ENCODE data around the gene C1QTNF8.

Gene C1QTNF8

DNA sequence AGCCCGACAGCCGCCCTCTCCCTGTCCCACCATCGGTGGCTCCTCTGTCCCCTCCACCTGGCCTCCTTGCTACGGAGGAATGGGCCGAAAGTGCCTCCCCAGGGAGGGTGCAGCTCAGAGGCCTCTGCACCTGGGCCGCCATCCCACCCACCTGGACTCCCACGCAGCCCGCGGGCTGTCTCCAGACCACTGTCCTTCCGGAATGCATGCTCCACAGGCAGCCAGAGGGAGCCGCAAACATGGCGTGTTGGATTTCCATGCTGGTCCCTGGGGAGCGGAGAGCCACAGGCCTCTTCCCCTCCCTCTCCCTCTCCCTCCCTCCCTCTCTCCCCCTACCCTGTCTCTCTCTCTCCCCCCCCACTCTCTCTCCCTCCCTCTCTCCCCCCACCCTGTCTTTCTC lies 20.5 kb downstream of the C1QTNF8 start:
- DNase-seq, result no peak

DNA sequence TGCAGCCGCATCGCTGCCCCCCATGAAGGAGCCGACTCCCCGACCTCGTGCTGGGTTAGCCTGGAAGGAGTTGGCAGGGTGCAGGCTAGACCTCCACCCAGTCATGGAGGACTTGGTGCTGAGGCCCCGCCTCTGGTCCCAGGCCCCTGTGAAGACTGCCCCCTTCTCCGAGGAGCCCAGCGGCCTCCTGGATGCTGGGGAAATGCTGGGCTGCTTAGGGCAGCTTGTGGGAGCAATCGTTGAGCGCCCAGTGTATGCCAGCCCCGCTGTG lies 21.7 kb downstream of the C1QTNF8 start:
- DNase-seq, result no peak

DNA sequence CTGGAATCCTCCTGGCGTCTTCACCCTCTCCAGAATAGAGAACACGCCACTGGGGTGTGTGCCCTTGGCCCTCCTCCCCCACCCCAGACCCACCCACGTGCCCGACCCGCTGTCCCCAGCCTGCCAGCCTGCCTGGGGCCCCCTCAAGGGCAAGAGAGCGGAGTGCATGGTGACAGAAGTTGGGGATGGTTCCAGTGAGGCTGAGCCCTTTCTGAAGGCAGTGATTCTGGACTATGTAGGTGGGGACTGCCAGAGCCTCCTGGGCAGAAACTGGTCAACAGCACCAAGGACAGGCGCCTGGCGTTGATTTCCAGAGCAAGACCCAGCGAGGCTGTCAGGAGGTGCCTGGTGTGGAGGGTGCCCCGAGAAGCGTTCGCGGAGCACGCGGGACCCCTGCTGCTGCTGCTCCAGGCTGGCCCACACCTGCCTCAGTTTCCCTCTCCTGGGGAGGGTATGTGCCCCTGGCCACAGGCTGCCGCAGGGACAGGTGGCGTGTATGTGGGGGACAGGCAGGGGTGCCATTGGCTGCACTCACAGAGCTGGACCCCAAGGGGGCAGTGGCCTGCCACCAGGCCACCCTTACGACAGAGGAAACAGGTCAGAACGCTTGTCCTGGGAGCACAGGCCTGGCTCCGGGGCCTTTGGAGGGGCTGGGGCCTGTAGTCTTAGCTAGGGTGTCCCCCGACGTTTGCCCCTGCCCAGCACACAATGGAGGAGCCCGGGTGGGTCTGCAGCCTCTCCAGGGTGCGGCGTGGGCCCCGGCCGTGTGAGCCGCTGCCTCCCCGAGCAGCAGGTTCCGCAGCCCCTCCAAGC lies 22.3 kb downstream of the C1QTNF8 start:
- DNase-seq, result no peak

DNA sequence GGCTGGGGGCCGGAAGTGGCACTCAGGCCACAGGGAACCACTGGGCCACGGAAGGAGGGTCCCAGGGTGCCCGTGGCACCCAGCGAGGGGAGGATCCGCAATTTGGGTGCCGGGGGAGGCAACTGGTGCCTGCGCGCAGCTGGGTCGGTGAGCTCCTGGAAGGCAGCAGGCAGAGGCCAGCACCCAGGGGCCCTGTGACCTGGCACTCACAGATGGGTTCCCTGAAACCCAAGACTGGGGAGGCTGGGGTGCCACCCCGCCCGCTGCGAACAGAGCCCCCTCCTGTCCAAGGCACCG lies 22.8 kb downstream of the C1QTNF8 start:
- no peak for DNase-seq

DNA sequence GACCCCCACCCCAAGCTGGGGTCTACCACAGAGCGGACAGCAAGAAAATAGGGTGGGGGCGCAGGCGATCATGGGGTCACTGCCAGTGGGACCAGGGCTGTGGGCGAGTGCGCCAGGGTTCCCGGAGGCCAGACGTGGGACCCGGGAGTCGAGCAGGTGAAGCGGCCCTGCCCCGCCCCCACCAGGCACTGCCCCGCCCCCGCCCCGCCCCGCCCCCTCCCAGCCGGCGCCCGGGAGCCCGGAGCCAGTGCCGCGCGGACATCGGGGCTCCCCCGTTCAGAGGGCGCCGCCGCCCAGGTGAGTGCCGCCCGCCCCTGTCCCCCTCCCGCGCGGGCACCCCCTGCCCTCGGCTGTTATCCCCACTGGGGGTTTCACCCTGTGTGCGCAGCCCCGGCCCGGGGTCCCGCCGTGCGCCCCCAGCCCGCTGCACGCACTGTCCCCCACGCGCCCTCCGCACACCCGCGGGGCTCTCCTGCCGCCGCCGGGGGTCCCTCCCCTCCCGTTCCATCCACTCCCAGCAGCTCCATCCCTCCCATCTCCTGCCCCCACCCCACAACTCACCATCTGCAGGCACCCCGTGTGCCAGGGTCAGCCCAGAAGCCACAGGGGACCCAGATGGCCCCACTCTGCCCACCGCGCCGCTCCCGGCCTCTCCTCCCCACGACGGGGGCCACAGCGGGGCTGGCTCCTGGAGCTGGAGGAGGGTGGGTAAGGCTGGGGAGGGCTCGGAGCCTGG lies 23.4 kb downstream of the C1QTNF8 start, which contains the start of gene SSTR5:
SSTR5 (plus strand) TSS at position 222 of the 736 bp plus-strand sequence. CDS start 6,122 bp downstream, outside the sequence.
- no peak for DNase-seq

DNA sequence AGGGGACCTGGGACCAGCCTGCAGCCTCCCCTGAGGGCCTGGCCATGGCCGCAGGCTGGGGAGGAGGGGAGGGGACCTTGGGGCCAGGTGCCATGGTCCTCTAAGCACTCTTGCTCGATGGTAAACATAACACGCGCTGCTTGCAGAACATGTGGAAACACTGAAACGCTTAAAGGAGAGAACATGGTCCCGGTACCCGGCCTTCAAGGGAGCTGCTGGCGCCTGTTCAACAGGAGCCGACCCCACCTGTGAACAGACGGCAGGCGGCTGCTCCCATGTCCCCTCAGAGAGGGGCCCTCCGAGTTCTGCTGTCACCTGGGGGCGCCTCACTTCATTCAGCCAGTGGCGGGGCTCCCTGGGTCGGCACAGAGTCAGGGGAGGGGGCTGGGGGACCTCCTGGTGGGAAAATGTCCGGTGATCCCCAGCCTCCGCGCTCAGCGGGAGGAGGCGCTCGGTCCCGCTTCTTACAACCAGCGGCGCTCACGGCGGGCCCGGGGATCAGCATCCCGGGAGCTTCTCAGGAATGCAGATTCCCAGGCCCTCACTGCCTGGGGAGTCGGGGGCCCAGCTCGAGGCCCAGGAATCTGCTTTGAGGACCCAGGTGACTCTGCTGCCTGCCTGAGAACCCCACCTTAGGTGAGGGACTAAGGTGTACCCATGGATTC lies 24.4 kb downstream of the C1QTNF8 start:
- DNase-seq, result no peak

DNA sequence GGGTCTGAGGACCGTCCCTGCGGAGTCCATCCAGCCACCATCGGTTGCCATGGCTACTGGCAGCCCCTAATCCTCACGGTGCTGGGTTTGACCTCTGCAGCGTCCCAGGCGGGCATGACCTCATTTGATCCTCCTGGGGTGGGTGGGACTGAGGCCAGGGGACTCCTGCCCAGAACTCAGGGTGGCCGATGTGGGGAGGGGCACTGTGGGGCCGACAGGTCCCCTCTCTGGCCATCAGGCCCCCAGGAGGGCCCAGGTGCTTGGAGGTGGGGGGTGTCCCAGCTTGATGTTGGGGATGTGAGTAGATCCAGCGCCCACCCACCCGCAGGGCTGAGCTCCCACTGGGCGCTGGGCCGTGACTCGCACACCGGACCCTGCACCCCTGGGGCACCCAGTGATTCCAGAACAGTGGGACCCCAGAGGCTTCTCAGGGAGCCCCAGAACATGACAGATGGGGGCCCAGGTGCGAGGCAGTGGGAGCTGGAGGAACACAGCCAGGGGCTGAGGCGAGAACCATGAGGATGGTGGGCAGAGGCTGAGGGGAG lies 25.1 kb downstream of the C1QTNF8 start:
- no peak for DNase-seq

DNA sequence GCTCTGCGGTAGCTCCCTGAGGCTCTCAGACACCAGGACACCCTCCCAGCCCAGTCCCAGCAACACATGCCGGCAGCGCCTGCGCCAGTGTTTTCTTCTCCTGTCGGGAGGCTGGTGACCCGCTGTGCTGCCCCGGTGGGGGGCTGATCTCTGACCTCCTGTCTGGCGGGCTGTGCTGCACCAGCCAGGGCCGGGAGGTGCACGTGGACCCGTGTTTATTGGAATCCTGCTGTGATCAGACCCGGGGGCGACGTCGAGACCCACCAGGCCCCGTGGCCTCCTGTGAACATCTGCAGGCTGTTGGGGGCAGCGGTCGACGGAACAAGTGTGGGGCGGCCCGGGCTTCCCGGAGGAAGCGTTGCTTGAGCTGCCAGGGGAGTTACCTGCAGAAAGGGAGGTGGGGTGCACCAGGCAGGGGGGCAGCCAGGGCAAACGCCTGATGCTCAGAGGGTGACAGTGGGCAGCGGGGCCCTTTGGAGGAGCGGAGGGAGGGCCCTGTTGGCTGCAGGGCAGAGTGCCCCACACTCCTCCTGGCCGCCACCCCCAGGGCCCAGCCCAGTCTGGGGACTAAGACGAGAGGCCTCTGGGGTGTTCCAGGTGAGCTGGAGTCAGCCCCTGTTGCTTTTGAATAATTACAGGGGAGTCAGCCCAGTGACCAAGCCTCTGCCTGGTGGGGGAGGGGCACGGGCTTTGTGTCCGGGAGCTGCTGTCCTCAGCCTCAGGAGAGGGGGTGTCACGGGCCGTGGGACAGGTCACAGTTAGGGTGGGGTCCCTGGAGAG lies 25.8 kb downstream of the C1QTNF8 start:
- DNase-seq, result no peak

DNA sequence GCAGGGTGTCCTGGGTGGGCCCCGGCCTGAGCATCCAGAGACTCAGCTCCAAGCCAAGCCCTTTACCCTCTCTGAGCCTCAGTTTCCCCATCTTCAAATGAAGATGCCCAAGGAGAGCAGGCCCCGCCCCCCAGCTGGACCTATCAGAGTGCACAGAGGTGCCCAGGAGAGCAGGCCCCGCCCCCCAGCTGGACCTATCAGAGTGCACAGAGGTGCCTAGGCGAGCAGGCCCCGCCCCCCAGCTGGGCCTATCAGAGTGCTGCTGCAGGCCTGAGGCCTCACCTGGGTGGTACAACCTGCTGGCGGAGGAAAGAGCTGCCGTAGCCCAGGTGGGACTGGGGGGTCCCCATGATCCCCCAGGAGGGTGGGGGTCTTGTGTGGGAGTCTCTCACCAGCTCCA lies 26.9 kb downstream of the C1QTNF8 start:
- no peak for DNase-seq

DNA sequence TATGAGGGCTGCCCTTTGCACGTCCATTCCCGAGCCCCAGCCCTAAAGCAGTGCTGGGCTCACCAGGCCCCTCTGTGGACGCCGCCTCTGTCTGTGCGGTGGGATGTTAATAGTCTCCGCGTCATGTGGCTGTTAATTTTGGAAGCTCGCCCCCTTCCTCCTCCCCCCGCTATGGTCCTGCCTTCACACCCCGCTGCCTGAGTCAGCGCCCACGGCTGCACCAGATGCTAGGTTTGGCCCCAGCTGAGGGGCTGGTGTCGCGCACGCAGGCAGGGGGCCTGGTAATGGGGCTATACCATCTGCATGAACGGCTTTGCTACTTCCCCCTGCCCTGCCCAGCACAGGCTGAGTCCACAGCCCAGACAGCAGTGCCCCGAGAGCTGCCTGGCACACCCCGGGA lies 27.6 kb downstream of the C1QTNF8 start:
- DNase-seq, result no peak

DNA sequence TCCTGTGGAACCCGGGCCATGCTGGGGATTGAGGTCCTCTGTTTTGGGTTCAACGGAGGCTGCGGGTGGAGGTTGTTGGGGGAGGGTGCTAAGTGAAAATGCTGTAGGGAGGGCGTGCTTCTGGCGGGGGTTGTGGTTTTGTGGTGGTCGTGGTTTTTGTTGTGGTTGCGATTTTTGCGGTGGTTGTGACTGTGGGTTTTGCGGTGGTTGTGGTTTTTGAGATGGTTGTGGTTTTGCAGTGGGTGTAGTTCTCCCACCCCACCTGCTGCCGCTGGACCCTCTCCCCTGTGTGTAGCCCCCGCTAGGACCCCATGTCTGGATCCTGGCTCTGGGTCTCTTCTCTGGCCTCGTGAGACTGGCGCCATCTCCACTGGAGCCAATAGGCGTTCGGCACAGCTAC lies 28.4 kb downstream of the C1QTNF8 start:
- no peak for DNase-seq

DNA sequence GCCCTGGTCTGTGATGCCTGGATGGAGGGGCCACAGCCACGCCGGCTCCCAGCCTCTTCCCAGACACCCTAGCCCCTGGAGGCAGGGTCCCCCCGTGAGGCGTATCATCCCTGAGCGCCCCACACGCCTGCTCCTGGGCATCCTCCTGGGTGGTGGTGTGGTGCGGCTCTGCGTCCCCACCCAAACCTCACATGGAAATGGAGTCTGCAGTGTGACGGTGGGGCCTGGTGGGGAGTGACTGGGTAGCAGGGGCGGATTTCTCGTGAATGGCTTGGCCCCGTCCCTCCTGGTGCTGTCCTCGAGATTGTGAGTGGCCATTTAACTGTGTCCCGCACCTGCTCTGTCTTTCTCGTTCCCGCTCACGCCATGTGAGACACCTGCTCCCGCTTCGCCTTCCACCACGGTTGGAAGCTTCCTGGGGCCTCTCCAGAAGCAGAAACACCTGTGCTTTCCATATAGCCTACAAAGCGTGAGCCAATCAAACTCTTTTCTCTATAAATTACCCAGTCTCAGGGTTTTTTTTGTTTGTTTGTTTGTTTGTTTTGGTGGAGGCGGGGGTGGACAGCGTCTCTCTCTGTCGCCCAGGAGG lies 29.4 kb downstream of the C1QTNF8 start:
- no peak for DNase-seq

DNA sequence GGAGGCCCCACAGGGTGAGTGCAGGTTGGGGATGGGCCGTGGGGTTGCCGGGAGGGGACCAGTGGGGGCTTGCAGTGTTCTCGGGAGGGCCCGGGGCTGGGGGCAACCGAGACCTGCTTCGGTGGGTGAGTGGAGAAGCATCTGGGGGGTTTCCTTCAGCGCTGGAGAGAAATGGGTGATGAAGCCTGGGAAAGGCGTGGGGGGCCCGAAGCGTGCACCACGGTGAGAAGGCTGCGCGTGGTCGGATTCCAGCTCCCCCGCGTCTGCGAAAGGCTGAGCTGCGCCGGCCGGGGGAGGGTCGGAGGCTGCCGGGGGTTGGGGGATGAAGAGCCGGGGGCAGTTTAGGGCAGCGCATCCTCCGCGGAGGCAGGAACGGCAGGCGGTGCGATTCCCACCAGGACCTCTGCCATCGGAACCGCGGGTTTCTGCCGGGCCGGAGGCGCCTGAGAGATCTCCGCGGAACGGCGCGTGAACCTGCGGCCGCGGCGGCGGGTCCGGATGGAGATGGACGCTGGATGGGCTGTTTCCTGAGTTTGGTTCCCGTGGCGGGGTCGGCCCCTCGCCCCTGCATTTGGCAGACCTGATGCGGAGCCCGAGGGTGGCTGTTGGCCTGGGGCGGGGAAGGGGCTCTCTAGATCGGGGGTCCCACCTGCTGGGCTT lies 30.4 kb downstream of the C1QTNF8 start:
- DNase-seq, result no peak

DNA sequence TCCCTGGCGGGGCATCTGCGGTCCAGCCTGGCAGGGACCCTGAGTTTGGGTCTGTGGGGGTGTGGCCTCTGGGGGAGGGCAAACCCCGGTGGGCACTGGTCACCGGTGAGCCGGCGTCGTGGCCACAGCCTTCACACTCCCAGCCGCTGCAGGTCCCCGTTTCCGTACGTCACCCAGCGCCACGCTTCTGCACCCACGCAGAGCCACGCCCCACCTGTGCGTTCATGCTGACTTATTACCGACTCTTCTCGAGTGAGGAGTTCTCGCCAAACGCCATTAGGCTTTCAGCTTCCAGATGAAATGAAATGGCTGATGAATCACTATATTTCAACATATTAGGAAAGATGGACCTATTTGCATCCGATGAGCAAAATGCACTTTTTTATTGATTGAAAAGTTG lies 32.3 kb downstream of the C1QTNF8 start:
- no peak for DNase-seq

DNA sequence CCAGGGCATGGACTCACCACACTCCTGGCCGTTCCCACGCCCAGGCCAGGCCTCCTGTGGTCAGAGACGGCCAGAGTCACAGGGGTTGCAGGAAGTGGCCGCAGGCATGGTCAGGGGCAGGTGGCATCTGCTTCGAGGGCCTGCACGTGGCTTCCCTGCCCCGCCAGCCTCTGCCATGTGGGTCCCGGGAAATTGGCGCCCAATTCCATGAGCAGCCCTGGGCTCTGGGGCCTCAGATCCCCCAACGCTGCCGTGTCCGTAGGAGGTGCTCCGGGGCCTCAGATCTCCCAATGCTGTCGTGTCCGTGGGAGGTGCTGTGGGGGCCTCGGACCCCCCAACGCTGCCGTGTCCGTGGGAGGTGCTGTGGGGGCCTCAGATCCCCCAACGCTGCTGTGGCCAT lies 33.1 kb downstream of the C1QTNF8 start:
- no peak for DNase-seq

DNA sequence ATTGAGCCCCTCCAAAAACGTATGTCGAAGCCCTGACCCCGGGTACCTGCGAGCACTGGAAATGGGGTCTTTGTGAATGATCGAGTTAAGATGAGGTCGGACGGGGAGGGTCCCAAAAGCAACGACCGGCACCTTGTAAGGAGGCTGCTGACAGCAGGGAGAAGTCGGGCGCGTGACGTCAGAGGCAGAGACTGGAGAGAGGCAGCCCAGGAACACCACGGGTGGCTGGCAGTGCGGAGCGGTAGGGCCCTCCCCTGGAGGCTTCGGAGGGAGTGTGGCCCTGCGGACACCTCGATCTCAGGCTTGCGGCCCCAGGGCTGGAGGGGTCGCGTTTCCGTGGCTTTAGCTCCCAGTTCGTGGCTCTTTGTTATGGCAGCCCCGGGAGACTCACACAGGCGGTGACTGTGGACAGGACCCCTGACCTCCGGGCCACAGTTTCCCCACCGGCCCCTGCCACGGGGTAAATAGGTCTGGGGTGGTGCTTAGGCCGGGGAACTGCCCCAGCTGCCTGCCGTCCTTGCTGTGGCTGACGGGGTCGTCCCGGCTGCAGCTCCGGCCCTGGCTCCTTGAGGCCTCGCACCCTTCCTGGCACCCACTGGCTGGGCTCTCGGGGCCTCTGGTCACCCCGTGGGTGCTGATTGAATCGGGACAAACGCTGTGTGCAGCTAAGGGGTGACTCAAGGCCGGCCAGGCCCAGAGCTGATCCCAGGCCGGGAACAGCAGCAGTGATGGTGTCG lies 34.1 kb downstream of the C1QTNF8 start:
- DNase-seq, result no peak

DNA sequence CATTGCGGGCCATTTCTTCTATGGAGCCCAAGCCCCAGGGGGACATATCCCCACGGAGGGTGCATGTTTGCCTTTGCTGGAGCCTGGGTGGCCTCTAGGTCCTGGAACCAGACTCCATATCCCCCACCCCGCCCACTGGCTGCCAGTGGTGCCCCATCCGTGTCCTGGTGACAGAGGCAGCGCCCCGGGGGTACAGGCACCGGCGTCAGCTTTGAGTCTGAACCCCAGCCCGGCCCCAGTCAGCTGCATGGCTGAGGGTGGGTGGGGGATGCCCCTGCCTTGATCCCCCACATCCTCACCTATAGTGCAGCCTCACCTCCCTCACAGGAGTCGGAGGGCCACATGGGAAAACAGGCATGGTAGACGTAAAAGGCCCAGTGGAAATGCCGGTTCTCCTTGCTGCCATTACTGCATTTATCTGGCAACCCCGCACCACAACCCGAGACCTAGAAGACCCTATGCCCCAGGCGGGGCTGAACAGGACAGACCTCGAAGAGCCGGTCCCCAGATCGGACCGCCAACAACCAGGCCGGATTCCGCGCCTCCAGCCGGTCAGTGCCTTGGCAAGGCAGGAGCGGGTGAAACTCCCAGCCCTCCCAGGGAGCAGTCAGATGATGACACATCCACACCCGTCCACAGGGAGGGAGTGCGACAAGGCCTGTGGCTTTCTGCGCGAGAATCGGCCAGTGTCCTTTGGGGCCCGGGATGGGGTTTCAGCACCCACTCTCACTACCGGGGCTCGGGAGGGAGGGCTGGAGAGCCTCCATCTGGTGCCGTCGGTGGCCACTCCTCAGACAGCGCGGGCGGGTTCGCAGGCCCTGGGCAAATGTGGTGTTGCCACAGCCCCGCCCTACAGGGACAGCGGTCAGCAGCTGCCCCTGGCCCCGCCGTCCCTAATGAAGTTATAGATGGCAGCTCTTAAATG lies 35.4 kb downstream of the C1QTNF8 start:
- no peak for DNase-seq

DNA sequence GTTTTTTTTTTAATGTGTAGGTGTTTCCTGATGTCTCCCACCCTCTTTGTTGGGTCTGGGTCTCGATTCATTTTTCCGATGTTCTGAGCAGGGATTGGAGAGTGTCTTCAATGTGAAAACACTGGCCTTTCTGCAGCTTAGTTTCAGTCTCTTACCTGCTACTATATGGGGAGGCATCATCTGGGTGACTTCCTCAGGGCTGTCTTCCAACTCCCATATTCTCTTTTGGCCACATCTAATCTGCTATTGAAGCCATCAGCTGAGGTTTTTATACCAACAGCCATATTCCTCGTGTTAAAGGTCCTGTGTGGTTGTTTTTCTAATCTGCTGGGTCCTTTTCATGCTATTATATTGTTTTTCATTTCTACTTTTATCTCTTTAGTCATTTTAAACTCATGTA lies 36.7 kb downstream of the C1QTNF8 start:
- DNase-seq, result no peak

DNA sequence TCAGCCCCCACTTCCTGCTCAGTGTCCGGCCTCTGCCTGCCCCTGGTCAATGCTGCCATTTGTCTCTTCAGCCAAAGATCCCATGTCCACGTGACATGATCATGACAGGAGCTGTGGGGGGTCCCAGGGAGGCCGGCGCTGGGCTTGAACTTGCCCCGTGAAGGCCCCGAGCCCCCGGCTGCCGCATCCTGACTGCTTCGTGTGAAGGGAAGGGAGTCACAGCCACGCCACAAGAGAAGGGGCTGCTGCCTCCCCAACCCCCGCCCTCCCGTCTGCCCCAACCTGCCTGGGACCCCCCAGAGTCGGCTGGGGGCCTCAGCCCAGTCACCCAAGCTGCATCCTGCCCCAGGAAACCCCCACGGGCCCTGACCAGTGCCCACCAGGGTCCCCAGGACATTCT lies 37.8 kb downstream of the C1QTNF8 start:
- no peak for DNase-seq

DNA sequence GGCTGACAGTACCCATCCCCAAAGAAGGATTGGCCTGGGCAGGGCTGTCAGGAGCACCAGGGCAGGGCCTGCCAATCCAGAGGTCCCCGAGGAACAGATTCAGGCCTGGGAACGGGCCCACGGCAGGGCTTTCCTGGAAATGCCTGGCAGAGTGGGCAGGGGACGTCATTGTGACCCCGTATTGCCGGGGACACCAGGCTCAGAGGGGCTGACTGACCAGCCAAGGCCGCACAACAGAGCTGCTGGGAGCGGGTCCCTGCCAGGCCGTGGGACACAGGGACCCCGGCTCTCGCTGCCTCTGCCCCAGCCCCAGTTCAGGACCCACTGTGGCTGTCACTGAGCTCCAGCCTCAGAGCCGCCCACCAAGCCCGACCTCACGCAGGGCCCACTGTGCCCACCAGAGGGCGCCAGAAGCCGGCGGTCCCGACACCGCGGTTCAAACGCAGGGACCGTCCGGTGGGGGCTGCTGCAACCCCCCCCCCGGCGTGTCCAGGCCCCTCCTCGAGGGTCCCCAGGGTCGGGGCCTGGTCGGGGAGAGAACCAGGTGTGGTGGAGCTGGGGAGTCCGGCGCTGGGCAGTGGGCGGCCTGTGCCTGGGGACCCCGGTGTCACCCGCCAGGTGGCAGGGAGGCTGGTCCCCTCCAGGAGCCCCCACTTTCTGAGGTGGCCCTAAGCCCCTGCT lies 38.7 kb downstream of the C1QTNF8 start:
- DNase-seq, result no peak
